Activated CD4-positive, alpha-beta T cell treated with anti-CD3 and anti-CD28 coated beads for 36 hours (primary cell): ENCODE results near the gene KCNAB1. TPM values are rescaled to one million over a fixed set of nuclear protein-coding genes. Genes with fewer than 3 reads are reported as not detected.
A peak's percentile ranks its signal among the peaks of the same experiment; 100 is the strongest.

Experiments
- ATAC-seq: fragments of 200-7000 bp; cut with Tn5 transposase; one replicate; pipeline ENCODE4 v1.10.0; 2021; ENCODE audit warnings: mild to moderate bottlenecking, moderate library complexity
- CTCF ChIA-PET: fragments of 350-600 bp; sonication (Branson Sonifier 250); formaldehyde crosslinking; loops from one replicate; lab custom pipeline; 2021; ENCODE audit warnings: antibody characterized with exemption; lab: Charles Lee
- POLR2A ChIA-PET: fragments of 350-600 bp; sonication (Branson Sonifier 250); formaldehyde crosslinking; loops from one replicate; lab custom pipeline; 2021; ENCODE audit warnings: antibody characterized with exemption, inconsistent platforms; lab: Charles Lee
- DNase-seq: peaks from one replicate; pipeline ENCODE4 v3.0.0-alpha.2; 2020
- H3K27ac Mint-ChIP-seq: one replicate; pipeline ENCODE4 v1.8.0; 2021; ENCODE audit warnings: mixed read lengths
- H3K27me3 Mint-ChIP-seq: one replicate; pipeline ENCODE4 v1.8.0; 2021; ENCODE audit warnings: mixed read lengths
- H3K36me3 Mint-ChIP-seq: one replicate; pipeline ENCODE4 v1.8.0; 2021; ENCODE audit warnings: low read depth, mixed read lengths
- H3K4me1 Mint-ChIP-seq: one replicate; pipeline ENCODE4 v1.8.0; 2021; ENCODE audit warnings: mixed read lengths
- H3K4me3 Mint-ChIP-seq: one replicate; pipeline ENCODE4 v1.8.0; 2021; ENCODE audit warnings: mild to moderate bottlenecking, moderate library complexity, mixed read lengths
- H3K9me3 Mint-ChIP-seq: one replicate; pipeline ENCODE4 v1.8.0; 2021; ENCODE audit warnings: low read depth, mixed read lengths
- intact Hi-C, 2 experiments: fragments of 100-400 bp; cut with DNase I in 1 of 2; cut with micrococcal nuclease in 1 of 2; formaldehyde crosslinking; loops; one replicate each; pipeline versions ENCODE4 v1.14.2 to v1.15.1; 2022 to 2024; cut with DNase I, micrococcal nuclease
- total RNA-seq, 2 experiments: library from RNA; stranded (reverse); gene quantifications; one replicate each; pipeline ENCODE4 v1.2.3, GENCODE V29; 2021

Gene KCNAB1
- total RNA-seq, 2 experiments from 2014 or later, result not detected

DNA sequence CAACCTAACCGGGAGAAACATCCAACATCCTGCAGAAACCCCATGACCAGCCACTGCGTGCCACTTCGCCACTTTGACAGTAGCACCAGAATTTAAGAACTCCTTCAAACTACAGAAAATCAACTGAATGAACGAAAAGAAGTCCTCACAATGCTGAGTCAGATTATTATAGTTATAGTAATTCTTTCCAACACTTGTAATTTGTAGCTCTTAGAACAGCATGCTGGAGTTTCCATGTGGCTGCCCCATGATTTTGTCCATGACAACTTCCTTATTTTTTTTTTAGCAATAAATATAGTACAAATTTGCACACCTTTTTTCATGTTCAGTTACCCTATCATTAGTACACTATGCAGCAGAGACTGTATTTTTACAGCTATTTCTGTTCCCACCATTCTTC lies 460.7 kb downstream of the KCNAB1 start:
- ATAC-seq (no peak), DNase-seq (no peak)
- no peaks in the 10 kb centered on the region for H3K9me3 Mint-ChIP-seq
- POLR2A ChIA-PET, result no interaction called here
- peaks cover 11% of the 10 kb centered on the region for H3K4me1 Mint-ChIP-seq
- CTCF ChIA-PET, result no interaction called here
- peaks cover 4% of the 10 kb centered on the region for H3K27me3 Mint-ChIP-seq
- H3K4me3 Mint-ChIP-seq, result no peak overlapping the region
- no peak overlapping the region for H3K27ac Mint-ChIP-seq
- intact Hi-C loops, result no loop called here
- no peaks in the 10 kb centered on the region for H3K36me3 Mint-ChIP-seq

DNA sequence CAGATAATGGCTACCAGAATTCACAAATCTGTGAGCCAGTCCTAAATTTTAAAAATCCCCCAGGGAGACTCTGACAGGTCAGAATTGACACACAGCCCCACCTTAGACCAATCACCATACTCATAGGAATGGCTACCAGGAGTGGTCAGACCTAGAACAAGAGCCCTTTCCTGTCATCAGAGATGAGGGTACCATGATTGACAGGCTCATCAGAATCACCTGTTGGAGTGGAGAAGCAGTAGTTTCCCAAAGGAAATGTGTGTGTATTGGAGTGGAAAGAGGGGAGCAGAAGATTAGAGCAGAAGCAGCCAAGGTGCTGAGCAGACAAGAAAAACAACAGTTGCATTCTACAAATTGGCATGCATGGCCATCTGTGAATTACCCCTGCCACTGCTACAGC lies 461.6 kb downstream of the KCNAB1 start:
- CTCF ChIA-PET, result no interaction called here
- intact Hi-C loops, result no loop called here
- no peak for ATAC-seq
- Mint-ChIP-seq H3K36me3 (no peaks in the 10 kb centered on the region), H3K4me3 (no peak overlapping the region), H3K27me3 (no peaks in the 10 kb centered on the region), H3K9me3 (no peaks in the 10 kb centered on the region), H3K4me1 (peaks cover 11% of the 10 kb centered on the region), H3K27ac (no peak overlapping the region)
- no peak for DNase-seq
- POLR2A ChIA-PET, result no interaction called here

DNA sequence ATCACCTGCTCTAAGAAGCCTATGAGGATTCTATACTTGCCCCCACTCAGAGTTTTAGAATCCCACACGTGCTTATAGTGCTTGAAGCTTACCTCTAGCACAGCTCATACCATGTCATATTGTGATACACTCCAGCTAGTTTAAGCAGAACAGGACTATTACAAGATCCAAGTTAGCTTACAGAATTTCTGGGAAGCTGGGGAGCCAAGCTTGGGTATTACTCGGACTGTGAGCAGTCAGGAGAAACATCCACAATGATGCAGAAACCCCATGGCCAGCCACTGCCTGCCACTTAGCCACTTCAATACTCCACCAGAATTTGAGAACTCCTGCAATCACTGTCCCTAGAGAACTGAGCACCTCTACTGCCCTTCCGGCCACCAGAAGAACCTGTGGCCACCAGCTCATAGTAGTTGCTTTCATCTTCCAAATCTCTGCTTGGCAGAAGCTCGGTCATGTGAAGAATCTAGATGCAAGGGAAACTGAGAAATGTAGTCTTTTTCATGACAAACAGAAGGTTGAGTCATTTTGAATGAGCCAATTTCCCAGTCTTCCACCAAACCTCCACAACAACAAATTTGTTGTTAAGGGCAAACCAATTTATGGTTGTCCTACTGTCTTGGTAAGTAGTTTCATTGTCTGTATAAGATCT lies 462.3 kb downstream of the KCNAB1 start:
- Mint-ChIP-seq H3K4me3 (no peak overlapping the region), H3K4me1 (peaks cover 11% of the 10 kb centered on the region), H3K27me3 (no peaks in the 10 kb centered on the region), H3K9me3 (no peaks in the 10 kb centered on the region), H3K36me3 (no peaks in the 10 kb centered on the region), H3K27ac (no peak overlapping the region)
- DNase-seq (no peak), ATAC-seq (peak; percentile 39)
- intact Hi-C loops, result no loop called here
- ChIA-PET CTCF (no interaction called here), POLR2A (no interaction called here)

DNA sequence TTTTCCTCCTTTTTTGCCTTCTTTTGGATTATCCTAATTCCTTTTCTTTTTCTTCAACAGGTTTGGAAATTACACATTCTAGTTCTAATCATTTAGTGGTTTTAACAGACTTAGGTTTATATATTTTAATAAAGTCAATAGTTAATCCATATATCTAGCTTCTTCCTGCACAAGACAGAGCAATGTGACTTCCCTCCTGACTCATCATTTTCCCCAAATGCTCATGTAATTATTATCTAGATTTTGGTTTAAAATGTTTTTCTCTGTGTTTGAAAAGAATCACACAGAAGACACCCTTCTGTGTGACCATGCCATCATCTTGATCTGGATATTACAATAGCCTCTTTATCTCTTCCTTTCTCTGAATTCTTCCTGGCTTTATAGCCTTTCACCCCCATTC lies 463.1 kb downstream of the KCNAB1 start:
- no peak overlapping the region for H3K27ac Mint-ChIP-seq
- CTCF ChIA-PET, result interaction anchor here (0.7 kb wide), 1 partner anchor 163 kb away, joined by 3 read pairs; no protein-coding TSS in a partner anchor

DNA sequence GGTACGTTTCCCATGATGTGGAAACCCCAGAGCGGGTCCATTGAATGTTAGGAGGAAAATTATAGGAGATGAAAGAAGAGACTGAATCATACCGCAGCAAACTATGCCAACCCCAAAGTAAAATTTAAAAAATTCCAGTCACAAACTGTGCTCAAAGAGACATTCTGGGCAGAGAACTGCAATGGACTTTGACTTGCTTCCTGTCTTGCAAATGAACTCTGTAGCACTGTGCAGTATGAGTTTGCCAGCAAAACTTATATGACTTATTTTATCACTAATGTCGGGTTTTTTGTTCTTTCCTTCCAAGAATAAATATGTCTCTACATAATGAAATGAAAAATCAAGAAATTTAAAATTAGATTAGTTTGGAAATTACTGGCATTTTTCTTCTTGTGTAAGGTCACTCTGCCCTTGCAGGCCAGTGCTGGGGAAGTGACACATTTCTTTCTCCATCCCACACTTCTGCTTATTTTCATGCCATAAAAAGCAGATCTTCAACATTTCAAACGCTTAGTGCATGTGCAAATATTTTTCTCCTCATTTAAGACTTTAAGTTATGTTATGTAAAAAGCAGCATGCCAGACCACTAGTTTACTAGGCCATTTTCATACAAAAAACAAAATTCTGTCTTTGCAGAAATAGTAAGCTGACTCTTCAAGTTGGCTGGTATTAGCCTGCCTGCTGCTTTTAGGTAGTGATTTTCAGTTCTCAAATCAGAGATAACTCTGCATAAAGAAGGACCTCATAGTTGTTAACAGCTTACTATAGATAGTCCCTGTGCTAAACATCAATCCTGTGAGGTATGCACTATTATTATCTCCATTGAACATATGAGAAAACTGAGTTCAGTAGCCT lies 466.8 kb downstream of the KCNAB1 start:
- CTCF ChIA-PET, result interaction anchor here (0.6 to 1.3 kb wide), 3 partner anchors 11 to 1020 kb away, joined by 3 read pairs; no protein-coding TSS in a partner anchor

More for the DNA sequence above, 463.1 kb downstream of the KCNAB1 start:
- peaks cover 11% of the 10 kb centered on the region for H3K4me1 Mint-ChIP-seq
- POLR2A ChIA-PET, result no interaction called here
- DNase-seq, result no peak
- intact Hi-C loops, result no loop called here
- ATAC-seq, result no peak
- no peaks in the 10 kb centered on the region for H3K27me3 Mint-ChIP-seq
- no peak overlapping the region for H3K4me3 Mint-ChIP-seq
- H3K9me3 Mint-ChIP-seq, result no peaks in the 10 kb centered on the region
- no peaks in the 10 kb centered on the region for H3K36me3 Mint-ChIP-seq

DNA sequence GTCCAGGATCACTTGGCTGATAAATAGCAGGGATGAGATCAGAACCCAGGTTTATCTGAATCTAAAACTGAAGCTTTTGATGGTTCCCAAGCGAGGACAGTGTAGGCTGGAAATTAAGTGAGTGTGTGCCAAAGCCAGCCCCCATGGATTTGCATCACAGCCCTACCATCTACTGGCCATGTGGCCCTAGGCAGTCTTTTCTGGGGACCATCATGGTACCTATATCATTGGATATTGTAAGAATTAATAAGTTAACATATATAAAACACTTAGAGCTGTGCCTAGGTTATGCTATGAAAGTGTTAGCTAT lies 467.3 kb downstream of the KCNAB1 start:
- Mint-ChIP-seq H3K4me3 (no peak overlapping the region), H3K27me3 (no peaks in the 10 kb centered on the region), H3K9me3 (no peaks in the 10 kb centered on the region), H3K4me1 (peaks cover 7% of the 10 kb centered on the region), H3K27ac (no peak overlapping the region), H3K36me3 (no peaks in the 10 kb centered on the region)
- ChIA-PET POLR2A (no interaction called here), CTCF (interaction anchor here (0.6 to 1.3 kb wide), 3 partner anchors 10 to 1020 kb away, joined by 3 read pairs; no protein-coding TSS in a partner anchor)
- no peak for ATAC-seq
- DNase-seq, result no peak
- intact Hi-C loops, result no loop called here

More for the DNA sequence above, 466.8 kb downstream of the KCNAB1 start:
- intact Hi-C loops, result no loop called here
- no peak for DNase-seq
- Mint-ChIP-seq H3K36me3 (no peaks in the 10 kb centered on the region), H3K27ac (no peak overlapping the region), H3K9me3 (no peaks in the 10 kb centered on the region), H3K4me1 (peaks cover 11% of the 10 kb centered on the region), H3K27me3 (no peaks in the 10 kb centered on the region), H3K4me3 (no peak overlapping the region)
- ATAC-seq, result no peak
- POLR2A ChIA-PET, result no interaction called here

Other genes starting within 250 kb of the KCNAB1 start
- gene GMPS, start 249.9 kb upstream of the KCNAB1 start, total RNA-seq, result 100 to 1,000 TPM; 154 to 161 TPM